ENCODE measurements around the gene LRRC14B.
A peak's percentile ranks its signal among the peaks of the same experiment; 100 is the strongest.

LRRC14B gene

GRCh38 chr5:192691-192969, 1.3 kb downstream of the LRRC14B start:
- no peak for DNase-seq (ENCODE audit: low read depth)

- DNase-seq (ENCODE audit: low read depth) = no peak
These were observed 1.9 kb downstream of the LRRC14B start for GRCh38 chr5:192970-193831.

- no peak for DNase-seq (ENCODE audit: low read depth)
These were observed 2.8 kb downstream of the LRRC14B start for GRCh38 chr5:194102-194501.

GRCh38 chr5:194603-195209, 3.4 kb downstream of the LRRC14B start:
- DNase-seq (ENCODE audit: low read depth) = no peak

- no peak for DNase-seq (ENCODE audit: low read depth)
These were observed 4.3 kb downstream of the LRRC14B start for GRCh38 chr5:195401-196160.

GRCh38 chr5:196350-196749, 5.1 kb downstream of the LRRC14B start:
- no peak for DNase-seq (ENCODE audit: low read depth)

GRCh38 chr5:197031-197430, 5.7 kb downstream of the LRRC14B start:
- peak; percentile 51 for DNase-seq (ENCODE audit: low read depth)

GRCh38 chr5:197892-198489, 6.7 kb downstream of the LRRC14B start:
- no peak for DNase-seq (ENCODE audit: low read depth)

GRCh38 chr5:198516-199196, 7.4 kb downstream of the LRRC14B start:
- no peak for DNase-seq (ENCODE audit: low read depth)

GRCh38 chr5:199197-199949, 8.1 kb downstream of the LRRC14B start:
- no peak for DNase-seq (ENCODE audit: low read depth)

- no peak for DNase-seq (ENCODE audit: low read depth)
These were observed 8.8 kb downstream of the LRRC14B start for GRCh38 chr5:199950-200645.

- DNase-seq (ENCODE audit: low read depth) = no peak
These were observed 9.7 kb downstream of the LRRC14B start for GRCh38 chr5:200985-201384.

- DNase-seq (ENCODE audit: low read depth) = no peak
These were observed 10.4 kb downstream of the LRRC14B start for GRCh38 chr5:201672-202071.

GRCh38 chr5:203246-203930, 12.1 kb downstream of the LRRC14B start:
- no peak for DNase-seq (ENCODE audit: low read depth)

- DNase-seq (ENCODE audit: low read depth) = no peak
These were observed 12.7 kb downstream of the LRRC14B start for GRCh38 chr5:204001-204400.

- DNase-seq (ENCODE audit: low read depth) = no peak
These were observed 13.2 kb downstream of the LRRC14B start for GRCh38 chr5:204462-204861.

- no peak for DNase-seq (ENCODE audit: low read depth)
These were observed 13.8 kb downstream of the LRRC14B start for GRCh38 chr5:204966-205670.

- peak; percentile 58 for DNase-seq (ENCODE audit: low read depth)
These were observed 15.1 kb downstream of the LRRC14B start for GRCh38 chr5:206406-206805.

- no peak for DNase-seq (ENCODE audit: low read depth)
These were observed 15.7 kb downstream of the LRRC14B start for GRCh38 chr5:206927-207536.
